ENCODE measurements around the gene SPAG4. TPM values are rescaled to one million over a fixed set of nuclear protein-coding genes. Genes with fewer than 3 reads are reported as not detected.

The SPAG4 gene
- total and polyA plus RNA-seq, 7 donors = 0.49 to 2.1 (median 1.1) TPM

DNA sequence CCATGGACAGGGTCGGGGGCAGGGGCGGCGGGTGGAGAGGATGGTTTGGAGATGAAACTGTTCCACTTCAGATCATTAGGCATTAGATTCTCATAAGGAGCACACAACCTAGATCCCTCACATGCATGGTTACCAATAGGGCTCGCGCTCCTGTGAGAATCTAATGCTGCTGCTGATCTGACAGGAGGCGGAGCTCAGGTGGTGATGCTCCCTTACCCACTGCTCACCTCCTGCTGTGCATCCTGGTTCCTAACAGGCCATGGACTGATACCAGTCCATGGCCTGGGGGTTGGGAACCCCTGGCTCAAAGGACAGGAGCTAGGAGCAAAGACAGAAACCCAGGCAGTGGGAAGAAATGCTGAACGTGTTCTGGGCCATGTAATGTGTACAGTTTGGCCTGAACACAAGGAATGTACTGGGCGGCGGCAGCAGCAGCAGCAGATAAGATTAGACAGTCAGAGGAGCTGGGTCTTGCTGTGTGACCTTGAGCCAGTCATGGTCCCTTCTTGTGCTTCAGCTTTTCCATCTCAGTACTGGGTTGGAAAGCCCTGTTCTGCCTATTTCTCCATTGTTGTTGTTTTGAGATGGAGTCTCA lies 4.7 kb upstream of the SPAG4 start:
- WGBS, 3 donors = 80 to 91% (median 88%) methylated on average over 9 of the region's 9 CpGs
- TF ChIP-seq, protein P1, sequence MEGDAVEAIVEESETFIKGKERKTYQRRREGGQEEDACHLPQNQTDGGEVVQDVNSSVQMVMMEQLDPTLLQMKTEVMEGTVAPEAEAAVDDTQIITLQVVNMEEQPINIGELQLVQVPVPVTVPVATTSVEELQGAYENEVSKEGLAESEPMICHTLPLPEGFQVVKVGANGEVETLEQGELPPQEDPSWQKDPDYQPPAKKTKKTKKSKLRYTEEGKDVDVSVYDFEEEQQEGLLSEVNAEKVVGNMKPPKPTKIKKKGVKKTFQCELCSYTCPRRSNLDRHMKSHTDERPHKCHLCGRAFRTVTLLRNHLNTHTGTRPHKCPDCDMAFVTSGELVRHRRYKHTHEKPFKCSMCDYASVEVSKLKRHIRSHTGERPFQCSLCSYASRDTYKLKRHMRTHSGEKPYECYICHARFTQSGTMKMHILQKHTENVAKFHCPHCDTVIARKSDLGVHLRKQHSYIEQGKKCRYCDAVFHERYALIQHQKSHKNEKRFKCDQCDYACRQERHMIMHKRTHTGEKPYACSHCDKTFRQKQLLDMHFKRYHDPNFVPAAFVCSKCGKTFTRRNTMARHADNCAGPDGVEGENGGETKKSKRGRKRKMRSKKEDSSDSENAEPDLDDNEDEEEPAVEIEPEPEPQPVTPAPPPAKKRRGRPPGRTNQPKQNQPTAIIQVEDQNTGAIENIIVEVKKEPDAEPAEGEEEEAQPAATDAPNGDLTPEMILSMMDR (IDR thresholded peaks at IDR 0.05) = no peak
- ATAC-seq (no peak), DNase-seq (peak in 1 of 2 donors; percentile 9)
- Histone ChIP-seq H3K27ac (no peak overlapping the region), H3K27me3 (ENCODE audit: insufficient read depth in 3 of 3, low read length in 2 of 3) (no peaks in the 10 kb centered on the region), H3K4me3 (no peak overlapping the region), H3K36me3 (ENCODE audit: insufficient read depth in 1 of 2, low read depth in 1 of 2) (no peaks in the 10 kb centered on the region), H3K9me3 (no peaks in the 10 kb centered on the region), H3K4me1 (no peaks in the 10 kb centered on the region)
- intact Hi-C loops (cut with DNase I) = no loop called here

DNA sequence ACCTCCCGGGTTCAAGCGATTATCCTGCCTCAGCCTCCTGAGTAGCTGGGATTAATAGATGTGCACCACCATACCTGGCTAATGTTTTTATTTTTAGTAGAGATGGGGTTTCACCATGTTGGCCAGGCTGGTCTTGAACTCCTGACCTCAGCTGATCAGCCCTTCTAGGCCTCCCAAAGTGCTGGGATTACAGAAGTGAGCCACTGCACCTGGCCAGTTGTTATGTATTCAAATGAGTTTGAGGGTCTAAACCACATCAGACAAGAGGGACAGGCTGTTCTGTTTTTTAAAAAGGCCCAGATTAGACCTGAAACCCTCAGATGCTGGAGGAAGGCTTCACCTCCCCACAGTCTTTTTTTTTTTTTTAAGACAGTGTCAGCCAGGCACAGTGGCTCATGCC lies 4.1 kb upstream of the SPAG4 start:
- TF ChIP-seq, protein P1 (IDR thresholded peaks at IDR 0.05) = no peak
- ATAC-seq (no peak), DNase-seq (no peak)
- H3K9me3 ChIP-seq = no peaks in the 10 kb centered on the region
- no peak overlapping the region for H3K4me3 ChIP-seq
- no peaks in the 10 kb centered on the region for H3K36me3 ChIP-seq (ENCODE audit: insufficient read depth in 1 of 2, low read depth in 1 of 2)
- WGBS, 3 donors = 87 to 93% (median 91%) methylated on average over 2 of the region's 2 CpGs
- intact Hi-C loops (cut with DNase I) = no loop called here
- H3K4me1 ChIP-seq = no peaks in the 10 kb centered on the region
- H3K27me3 ChIP-seq (ENCODE audit: insufficient read depth in 3 of 3, low read length in 2 of 3) = no peaks in the 10 kb centered on the region
- no peak overlapping the region for H3K27ac ChIP-seq

DNA sequence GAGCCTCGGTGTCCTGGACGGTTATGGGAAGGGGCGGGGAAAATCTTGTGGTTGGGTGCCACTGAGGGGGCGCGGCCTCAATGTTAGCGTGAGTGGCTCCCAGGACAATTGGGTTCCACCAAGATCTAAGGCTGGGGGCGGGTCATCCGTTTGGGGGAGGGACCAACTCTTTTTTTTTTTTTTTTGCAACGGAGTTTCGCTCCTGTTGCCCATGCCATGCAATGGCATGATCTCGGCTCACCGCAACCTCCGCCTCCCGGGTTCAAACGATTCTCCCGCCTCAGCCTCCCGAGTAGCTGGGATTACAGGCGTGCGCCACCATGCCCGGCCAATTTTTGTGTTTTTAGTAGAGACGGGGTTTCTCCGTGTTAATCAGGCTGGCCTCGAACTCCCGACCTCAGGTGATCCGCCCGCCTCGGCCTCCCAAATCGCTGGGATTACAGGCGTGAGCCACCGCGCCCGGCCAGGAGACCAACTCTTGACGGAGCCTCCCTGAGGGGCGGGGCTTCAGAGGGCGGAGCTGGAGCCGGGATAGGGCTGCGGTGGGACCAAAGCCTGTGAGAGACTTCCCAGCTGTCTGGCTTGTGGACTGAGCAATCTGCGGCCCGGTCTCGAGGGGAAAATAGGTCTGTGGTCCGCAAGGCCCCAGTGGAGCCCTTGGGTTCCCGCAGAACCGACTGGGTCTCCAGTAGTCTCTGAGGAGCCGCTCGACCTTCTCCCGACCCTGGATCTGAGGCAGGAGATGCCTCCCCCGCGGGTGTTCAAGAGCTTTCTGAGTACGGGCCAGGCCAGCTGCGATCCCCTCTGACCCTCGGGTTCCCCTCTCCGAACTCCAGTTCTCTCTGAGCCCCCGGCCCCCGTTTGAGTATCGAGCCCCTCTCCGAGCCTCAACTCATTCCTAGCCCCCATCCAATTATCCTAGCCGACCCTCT lies 1.1 kb downstream of the SPAG4 start:
- no peaks in the 10 kb centered on the region for H3K27me3 ChIP-seq (ENCODE audit: insufficient read depth in 3 of 3, low read length in 2 of 3)
- intact Hi-C loops (cut with DNase I) = loop anchor here (5.0 kb wide), 1 partner anchor 46 kb away; the partner anchor contains the start of genes CPNE1 (in 2 of the 2) and RBM12 (in 2 of the 2)
- ATAC-seq (peak; percentile 66 to 71 (median 68)), DNase-seq (peak; percentile 91 to 92)
- H3K36me3 ChIP-seq (ENCODE audit: insufficient read depth in 1 of 2, low read depth in 1 of 2) = peaks cover 0 to 8% of the 10 kb centered on the region in 2 donors
- peaks cover 14% of the 10 kb centered on the region for H3K4me1 ChIP-seq
- WGBS, 3 donors = 1 to 3% (median 2%) methylated on average over 52 to 57 of the region's 57 CpGs
- TF ChIP-seq, protein P1 (IDR thresholded peaks at IDR 0.05) = no peak
- H3K4me3 ChIP-seq = peak overlapping the region; percentile 76
- peak overlapping the region; percentile 91 for H3K27ac ChIP-seq
- no peaks in the 10 kb centered on the region for H3K9me3 ChIP-seq

DNA sequence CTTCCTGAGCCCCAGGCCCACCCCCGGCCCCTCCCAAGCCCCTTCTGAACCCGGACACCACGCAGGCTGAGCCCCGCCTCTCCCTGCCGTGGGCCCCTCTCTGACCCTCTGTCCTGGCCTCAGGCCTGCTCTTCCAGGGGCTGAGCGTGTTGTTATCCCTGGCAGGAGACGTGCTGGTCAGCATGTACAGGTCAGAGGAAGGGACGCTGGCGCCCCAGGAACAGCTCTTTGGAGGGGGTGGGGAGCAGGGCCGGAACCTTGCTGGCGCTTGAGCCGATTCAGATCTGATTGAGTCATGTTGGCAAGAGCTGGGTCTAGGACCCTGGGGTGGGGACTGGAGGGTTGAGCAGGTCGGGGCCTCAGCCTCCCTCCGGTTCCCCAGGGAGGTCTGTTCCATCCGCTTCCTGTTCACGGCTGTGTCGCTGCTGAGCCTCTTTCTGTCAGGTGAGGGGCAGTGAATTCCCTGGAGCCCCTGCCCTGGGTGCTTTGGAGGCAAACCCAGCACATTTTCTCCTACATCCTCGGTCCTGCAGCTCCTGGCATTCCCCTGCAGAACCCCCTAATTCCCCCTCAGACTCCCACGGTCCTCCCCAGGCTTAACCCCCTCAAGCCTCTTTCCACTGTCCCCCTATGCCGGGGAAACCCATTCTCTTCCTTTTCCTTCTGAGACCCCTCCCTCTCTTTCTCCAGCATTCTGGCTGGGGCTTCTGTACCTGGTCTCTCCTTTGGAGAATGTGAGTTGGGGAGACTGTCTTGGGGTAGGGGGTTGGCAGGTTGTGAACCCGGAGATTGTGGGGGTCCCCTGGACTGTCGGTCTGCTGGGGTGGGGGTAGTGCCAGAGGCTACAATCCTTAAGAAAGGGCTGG lies 2.0 kb downstream of the SPAG4 start:
- Histone ChIP-seq H3K27ac (peak overlapping the region; percentile 91), H3K27me3 (ENCODE audit: insufficient read depth in 3 of 3, low read length in 2 of 3) (no peaks in the 10 kb centered on the region), H3K36me3 (ENCODE audit: insufficient read depth in 1 of 2, low read depth in 1 of 2) (peaks cover 0 to 17% of the 10 kb centered on the region in 2 donors), H3K4me1 (peaks cover 14% of the 10 kb centered on the region), H3K4me3 (peak overlapping the region; percentile 76), H3K9me3 (no peaks in the 10 kb centered on the region)
- WGBS, 3 donors = 6 to 9% (median 7%) methylated on average over 20 to 22 of the region's 22 CpGs
- TF ChIP-seq, protein P1 (IDR thresholded peaks at IDR 0.05) = peak; percentile 32
- intact Hi-C loops (cut with DNase I) = loop anchor here (5.0 kb wide), 1 partner anchor 45 kb away; the partner anchor contains the start of genes CPNE1 (in 2 of the 2) and RBM12 (in 2 of the 2)
- ATAC-seq (peak in 3 of 4 donors; percentile 11 to 31 (median 15)), DNase-seq (peak; percentile 51 to 77)

Measured in psoas muscle (tissue), 8 donors.